Measurements from ENCODE around the gene RPRD1B. TPM values are rescaled to one million over a fixed set of nuclear protein-coding genes. Genes with fewer than 3 reads are reported as not detected.

Gene RPRD1B
- total and polyA plus RNA-seq, 2 of the 13 experiments (the other 11 are each of a cell fraction or from before 2014, with no cell fraction given) = 31.1 to 41.5 TPM

DNA sequence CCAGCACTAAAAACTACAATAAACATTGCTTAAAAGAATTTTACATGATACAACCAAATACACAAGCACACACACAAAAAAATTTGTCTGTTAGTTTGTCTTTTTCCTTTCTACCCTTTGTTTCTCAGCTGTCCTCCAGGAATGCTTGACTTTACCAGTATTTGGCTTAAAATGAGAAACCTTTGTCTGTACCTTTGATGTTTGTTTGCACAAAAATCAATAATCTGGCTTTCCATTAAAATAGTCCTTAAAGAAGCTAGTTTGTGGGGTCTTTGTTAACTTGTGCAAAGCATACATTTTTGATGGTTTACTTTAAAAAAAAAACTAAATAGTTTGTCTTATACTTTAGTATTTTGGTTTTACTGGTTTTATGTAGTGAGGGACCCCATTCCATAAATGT lies 49.3 kb downstream of the RPRD1B start (continued):
- TF ChIP-seq REPIN1 (CRISPR knock-in tag; IDR thresholded peaks at IDR 0.05; ENCODE audit: borderline replicate concordance, low read depth) (no peak), HNF4G (IDR thresholded peaks at IDR 0.05; ENCODE audit: borderline replicate concordance, low read depth, low read length) (peak; percentile 70; the same call in 1 of the 2 replicates), HNF4G (CRISPR knock-in tag; IDR thresholded peaks at IDR 0.05; ENCODE audit: borderline replicate concordance, low read depth) (no peak), SKI (IDR thresholded peaks at IDR 0.05; ENCODE audit: partially characterized antibody) (peak; percentile 72), MTF1 (CRISPR knock-in tag; IDR thresholded peaks at IDR 0.05) (no peak), TCF12 (IDR thresholded peaks at IDR 0.05) (no peak), TCF12 (CRISPR knock-in tag; IDR thresholded peaks at IDR 0.05) (0 out of 2 replicates have a peak, but pooled peaks have one; percentile 48), ELF4 (CRISPR knock-in tag; IDR thresholded peaks at IDR 0.05; ENCODE audit: borderline replicate concordance) (no peak), PREB (CRISPR knock-in tag; IDR thresholded peaks at IDR 0.05) (no peak), ZNF30 (CRISPR knock-in tag; IDR thresholded peaks at IDR 0.05) (no peak), PHF5A (CRISPR knock-in tag; IDR thresholded peaks at IDR 0.05; ENCODE audit: low read depth, unreplicated experiment) (peak; percentile 95), MBNL3 (CRISPR knock-in tag; conservative IDR thresholded peaks at IDR 0.05) (no peak), ZBTB26 (CRISPR knock-in tag; IDR thresholded peaks at IDR 0.05; ENCODE audit: borderline replicate concordance) (no peak), NCOR1 (IDR thresholded peaks at IDR 0.05; ENCODE audit: borderline replicate concordance, low read length) (peak; percentile 93; the same call in 1 of the 2 replicates), AGO1 (IDR thresholded peaks at IDR 0.05; ENCODE audit: low read depth, low read length, poor library complexity, severe bottlenecking) (no peak), SP5 (CRISPR knock-in tag; IDR thresholded peaks at IDR 0.05; ENCODE audit: borderline replicate concordance, low read depth) (peak; percentile 30; the same call in 1 of the 2 replicates)
- TF ChIP-seq, protein P1, sequence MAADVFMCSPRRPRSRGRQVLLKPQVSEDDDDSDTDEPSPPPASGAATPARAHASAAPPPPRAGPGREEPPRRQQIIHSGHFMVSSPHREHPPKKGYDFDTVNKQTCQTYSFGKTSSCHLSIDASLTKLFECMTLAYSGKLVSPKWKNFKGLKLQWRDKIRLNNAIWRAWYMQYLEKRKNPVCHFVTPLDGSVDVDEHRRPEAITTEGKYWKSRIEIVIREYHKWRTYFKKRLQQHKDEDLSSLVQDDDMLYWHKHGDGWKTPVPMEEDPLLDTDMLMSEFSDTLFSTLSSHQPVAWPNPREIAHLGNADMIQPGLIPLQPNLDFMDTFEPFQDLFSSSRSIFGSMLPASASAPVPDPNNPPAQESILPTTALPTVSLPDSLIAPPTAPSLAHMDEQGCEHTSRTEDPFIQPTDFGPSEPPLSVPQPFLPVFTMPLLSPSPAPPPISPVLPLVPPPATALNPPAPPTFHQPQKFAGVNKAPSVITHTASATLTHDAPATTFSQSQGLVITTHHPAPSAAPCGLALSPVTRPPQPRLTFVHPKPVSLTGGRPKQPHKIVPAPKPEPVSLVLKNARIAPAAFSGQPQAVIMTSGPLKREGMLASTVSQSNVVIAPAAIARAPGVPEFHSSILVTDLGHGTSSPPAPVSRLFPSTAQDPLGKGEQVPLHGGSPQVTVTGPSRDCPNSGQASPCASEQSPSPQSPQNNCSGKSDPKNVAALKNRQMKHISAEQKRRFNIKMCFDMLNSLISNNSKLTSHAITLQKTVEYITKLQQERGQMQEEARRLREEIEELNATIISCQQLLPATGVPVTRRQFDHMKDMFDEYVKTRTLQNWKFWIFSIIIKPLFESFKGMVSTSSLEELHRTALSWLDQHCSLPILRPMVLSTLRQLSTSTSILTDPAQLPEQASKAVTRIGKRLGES (CRISPR knock-in tag; IDR thresholded peaks at IDR 0.05; ENCODE audit: borderline replicate concordance) = no peak
- TF ChIP-seq, protein P2, sequence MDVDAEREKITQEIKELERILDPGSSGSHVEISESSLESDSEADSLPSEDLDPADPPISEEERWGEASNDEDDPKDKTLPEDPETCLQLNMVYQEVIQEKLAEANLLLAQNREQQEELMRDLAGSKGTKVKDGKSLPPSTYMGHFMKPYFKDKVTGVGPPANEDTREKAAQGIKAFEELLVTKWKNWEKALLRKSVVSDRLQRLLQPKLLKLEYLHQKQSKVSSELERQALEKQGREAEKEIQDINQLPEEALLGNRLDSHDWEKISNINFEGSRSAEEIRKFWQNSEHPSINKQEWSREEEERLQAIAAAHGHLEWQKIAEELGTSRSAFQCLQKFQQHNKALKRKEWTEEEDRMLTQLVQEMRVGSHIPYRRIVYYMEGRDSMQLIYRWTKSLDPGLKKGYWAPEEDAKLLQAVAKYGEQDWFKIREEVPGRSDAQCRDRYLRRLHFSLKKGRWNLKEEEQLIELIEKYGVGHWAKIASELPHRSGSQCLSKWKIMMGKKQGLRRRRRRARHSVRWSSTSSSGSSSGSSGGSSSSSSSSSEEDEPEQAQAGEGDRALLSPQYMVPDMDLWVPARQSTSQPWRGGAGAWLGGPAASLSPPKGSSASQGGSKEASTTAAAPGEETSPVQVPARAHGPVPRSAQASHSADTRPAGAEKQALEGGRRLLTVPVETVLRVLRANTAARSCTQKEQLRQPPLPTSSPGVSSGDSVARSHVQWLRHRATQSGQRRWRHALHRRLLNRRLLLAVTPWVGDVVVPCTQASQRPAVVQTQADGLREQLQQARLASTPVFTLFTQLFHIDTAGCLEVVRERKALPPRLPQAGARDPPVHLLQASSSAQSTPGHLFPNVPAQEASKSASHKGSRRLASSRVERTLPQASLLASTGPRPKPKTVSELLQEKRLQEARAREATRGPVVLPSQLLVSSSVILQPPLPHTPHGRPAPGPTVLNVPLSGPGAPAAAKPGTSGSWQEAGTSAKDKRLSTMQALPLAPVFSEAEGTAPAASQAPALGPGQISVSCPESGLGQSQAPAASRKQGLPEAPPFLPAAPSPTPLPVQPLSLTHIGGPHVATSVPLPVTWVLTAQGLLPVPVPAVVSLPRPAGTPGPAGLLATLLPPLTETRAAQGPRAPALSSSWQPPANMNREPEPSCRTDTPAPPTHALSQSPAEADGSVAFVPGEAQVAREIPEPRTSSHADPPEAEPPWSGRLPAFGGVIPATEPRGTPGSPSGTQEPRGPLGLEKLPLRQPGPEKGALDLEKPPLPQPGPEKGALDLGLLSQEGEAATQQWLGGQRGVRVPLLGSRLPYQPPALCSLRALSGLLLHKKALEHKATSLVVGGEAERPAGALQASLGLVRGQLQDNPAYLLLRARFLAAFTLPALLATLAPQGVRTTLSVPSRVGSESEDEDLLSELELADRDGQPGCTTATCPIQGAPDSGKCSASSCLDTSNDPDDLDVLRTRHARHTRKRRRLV (CRISPR knock-in tag; IDR thresholded peaks at IDR 0.05) = no peak
